Activated T-cell treated with anti-CD3 and anti-CD28 coated beads for 4 hours (primary cell): Measurements from ENCODE around the gene BCAS3.
A peak's percentile ranks its signal among the peaks of the same experiment; 100 is the strongest.

Source experiments
- DNase-seq: peaks from one replicate; pipeline ENCODE4 v3.0.0-alpha.2; 2020

The BCAS3 gene

DNA sequence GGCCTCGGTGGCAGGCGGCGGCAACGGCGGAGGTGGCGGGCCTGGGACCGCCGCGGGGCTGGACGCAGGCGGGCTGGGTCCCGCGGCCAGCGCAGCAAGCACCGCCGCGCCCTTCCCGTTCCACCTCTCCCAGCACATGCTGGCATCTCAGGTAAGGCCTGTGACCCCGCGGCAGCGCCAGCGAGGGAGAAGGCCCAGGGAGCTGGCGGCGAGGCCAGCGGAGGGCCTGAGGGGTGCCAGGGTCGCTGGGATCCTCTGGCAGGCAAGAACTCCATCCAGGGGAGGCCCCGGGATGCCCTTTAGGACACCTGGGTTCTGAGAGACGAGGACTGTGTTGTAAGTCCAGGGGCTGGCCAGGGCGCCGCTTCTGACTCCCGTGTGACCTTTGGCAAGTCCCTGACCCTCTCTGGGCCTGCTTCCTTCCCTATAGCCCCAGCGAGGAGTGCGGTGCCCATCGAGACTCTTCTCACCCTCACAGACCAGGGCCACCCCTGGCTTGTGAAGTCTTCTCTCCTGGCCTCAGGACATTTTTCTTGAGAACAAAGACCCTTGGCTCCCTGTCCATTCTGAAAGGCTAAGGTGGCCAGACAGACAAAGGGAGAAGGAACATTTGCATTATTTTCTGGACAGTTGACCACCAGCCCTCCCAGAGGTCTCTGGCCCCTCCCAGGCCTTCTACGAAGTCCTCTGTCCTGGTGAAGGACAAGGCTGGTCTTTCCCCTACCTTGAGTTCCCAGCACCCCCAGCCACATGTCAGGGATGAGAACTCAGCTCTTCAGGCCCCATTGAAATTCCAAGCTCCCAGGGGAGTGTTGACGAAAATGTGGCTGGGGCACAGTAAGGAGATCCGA, 728.3 kb downstream of the BCAS3 start:
- no peak for DNase-seq

DNA sequence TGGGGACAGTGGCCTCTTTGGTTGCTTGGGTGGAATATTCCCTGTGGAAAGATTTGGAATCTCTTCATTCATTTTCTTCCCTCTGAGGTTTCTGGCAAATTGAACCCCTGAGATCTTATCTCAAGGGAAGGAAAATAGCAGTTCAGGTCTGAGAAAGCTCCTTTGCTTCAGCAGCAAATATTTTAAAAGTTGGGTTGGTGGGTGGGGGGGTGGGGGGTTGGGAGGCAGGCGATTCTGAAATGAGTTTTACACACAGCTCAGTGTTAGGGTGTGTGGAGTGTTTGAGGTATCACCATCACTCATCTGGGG, 728.8 kb downstream of the BCAS3 start:
- no peak for DNase-seq

GRCh38 chr17:61406971-61407911, 729.6 kb downstream of the BCAS3 start:
- no peak for DNase-seq

- DNase-seq = no peak
Measured at GRCh38 chr17:61408151-61409041, 730.7 kb downstream of the BCAS3 start.

GRCh38 chr17:61409301-61410112, 731.9 kb downstream of the BCAS3 start:
- no peak for DNase-seq

DNA sequence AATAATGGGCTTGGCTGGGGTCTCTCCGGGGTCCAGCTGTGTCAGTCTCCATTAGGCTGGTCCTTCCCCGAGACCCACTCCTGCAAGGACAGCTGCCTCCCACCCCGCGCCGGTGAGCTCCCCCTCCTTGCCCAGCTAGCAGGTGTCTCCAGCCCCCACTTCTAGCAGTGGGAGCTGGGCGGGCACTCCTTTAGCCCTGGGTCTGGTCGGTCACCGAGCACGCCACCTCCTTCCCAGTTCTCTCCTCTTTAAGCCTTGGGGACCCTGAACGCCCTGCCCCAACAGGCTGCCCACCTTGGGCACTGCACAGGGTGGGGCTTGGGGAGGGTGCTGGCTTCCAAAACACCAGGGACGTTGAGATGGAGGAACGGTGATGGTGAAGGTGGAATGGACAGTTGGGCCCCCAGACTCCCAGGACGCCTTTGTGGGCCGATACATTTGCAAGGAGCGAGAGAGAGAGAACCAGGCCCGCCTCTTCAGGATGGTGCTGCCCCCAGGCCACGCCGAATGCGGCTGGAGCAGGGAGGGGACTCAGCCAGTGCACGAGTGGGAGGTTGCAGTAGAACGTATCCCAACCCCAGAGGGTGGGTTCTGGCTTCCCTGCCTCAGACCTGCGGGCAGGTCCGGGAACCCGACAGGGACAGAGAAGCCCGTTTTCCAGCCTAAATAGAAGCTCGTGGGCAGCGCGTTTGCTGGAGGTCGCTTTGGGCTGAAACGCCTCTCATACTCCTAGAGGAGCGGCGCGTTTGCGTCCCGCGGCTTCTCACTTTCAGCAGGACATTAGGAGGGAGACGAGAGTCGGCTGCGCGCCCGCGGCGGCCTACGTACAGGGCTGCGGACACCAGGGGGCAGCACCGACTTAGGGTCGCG, 732.7 kb downstream of the BCAS3 start:
- DNase-seq = peak; percentile 68

DNA sequence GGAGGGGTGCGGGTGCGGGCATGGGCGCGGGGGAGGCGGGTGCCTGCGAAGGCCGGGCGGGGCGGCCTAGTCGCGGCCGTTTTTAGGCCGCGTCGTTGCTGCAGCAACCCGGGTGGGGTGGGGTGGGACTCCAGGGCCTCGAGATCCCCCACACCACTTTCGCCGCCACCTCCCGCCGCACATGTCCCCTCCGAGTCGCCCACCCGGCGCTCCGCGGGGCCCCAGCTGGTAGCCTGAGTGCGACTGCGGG, 733.3 kb downstream of the BCAS3 start:
- no peak for DNase-seq

GRCh38 chr17:61411261-61412142, 733.9 kb downstream of the BCAS3 start:
- no peak for DNase-seq

- DNase-seq = peak; percentile 73
Measured at GRCh38 chr17:61412143-61412859, 734.6 kb downstream of the BCAS3 start.

GRCh38 chr17:61412860-61413660, 735.4 kb downstream of the BCAS3 start:
- DNase-seq = no peak

DNA sequence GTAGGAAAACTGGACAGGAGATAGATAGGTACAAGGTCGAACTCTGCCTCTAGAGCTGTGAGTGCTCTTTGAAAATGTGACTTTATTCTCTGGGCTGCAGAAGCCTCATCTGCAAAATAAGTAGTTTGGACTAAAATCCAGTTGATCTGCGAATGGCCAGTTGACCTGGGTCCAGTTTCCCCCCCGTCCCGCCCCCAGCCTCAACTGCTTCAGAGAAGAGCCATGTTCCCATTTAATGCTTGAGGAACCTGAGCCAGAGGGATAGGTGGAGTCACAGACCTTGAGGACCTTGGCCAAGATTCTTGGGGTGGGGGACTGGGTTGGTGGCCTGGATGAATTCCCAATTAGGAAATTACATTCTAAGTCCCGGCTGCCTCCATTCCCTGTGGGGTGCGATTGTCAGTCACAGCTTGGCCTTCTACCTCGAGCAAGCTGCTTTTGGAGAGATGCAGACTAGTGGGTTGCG, 736.0 kb downstream of the BCAS3 start:
- no peak for DNase-seq

GRCh38 chr17:61414141-61414935, 736.7 kb downstream of the BCAS3 start:
- no peak for DNase-seq

DNA sequence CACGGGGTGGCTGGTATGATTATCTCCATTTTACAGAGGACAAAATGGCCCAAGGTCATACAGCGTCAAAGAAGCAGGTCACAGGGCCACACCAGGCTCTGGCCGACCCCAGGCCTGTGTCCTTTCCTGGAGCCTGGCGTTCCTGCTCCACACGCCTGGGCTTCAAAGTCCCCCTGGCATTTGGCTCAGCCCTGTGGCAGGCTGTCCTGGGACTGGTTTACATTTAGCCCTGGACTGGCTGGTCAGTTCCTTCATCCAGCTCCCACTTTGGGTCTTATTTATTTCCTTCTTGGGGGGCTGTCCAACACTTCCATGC, 737.2 kb downstream of the BCAS3 start:
- DNase-seq = no peak

DNA sequence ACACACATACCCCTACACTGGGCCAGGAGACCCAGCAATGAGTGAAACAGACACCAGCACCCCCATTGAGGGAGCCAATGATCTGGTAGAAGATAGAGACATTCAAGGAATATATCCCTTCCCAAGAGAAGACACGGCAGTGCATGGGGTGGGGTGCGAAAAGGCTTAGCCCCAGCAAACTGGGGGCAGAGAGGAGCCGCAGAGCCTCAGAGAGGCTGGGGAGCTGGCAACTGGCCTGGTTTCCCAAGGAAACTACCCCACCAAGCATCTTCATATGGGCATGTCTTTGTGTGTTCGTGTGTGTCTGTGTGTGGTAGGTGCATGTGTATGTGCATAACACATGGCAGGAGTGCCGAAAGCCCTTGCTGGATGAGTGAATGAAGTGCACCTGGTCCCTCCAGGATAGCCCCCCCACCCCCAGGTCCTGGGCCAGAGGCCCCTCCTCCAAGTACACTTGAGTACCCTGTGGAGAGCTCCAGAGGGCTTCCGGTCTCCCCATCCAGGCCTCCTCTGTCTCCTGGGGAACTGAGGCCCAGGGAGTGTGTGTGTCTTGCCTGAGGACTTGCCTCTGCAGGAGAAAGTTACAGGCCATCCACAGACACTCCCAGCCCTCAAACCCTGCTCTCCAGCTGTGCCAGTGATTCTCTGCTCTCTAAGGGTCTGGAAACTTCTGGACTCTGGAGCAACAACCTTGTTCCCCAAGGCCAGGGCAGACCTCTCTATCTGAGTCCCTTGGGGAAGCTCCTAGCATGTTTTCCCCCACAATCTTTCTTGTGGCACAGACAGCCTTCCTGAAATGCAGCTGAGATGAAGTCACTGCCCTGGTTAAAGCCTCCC, 737.9 kb downstream of the BCAS3 start:
- DNase-seq = no peak

DNA sequence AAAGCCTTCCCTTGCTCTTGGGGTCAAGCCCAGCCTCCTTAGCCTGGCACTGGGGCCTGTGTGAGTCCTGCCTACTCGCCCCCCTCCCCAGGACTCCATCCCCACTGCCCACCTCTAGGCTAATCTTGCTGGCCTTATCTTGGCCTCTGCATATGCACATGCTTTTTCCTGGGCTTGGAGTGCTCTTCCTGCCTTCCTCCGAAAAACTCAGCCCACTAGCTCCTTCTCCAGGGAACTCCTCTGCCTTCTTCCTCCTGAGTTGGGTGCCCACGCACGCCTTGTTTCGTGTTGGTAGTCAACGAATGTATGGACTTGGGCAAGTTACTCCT, 738.5 kb downstream of the BCAS3 start:
- no peak for DNase-seq

GRCh38 chr17:61416540-61417363, 739.1 kb downstream of the BCAS3 start:
- DNase-seq = peak; percentile 43
